HUDEP-2 (cell line): Measurements from ENCODE around the gene MLLT10.

Source experiments
- DNase-seq, 76 experiments: peaks; one replicate each; lab custom pipeline; 2025; ENCODE audit not compliant: unreplicated experiment in 76 of 76; lab: John Stamatoyannopoulos, UW

MLLT10 gene

DNA sequence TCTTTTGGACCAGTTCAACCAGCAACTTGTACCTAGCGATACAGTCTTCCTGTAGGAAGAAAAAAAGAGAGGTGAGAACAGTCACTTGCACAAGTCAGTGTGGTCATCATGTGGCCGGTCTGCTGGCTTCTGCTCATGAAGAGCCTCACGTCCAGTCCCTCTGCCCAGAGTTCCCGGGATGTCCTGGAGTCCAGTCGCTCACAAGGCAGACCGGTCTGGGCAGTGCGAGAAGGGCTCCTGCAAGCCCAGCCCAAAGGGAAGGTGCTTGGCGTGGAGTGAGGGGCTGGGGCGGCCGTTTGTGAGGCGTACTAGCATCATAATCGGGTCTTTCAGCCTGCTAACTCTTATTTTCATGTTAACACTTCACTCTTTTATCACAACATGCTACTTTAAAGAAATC, 222.7 kb downstream of the MLLT10 start:
- no peak for DNase-seq

DNA sequence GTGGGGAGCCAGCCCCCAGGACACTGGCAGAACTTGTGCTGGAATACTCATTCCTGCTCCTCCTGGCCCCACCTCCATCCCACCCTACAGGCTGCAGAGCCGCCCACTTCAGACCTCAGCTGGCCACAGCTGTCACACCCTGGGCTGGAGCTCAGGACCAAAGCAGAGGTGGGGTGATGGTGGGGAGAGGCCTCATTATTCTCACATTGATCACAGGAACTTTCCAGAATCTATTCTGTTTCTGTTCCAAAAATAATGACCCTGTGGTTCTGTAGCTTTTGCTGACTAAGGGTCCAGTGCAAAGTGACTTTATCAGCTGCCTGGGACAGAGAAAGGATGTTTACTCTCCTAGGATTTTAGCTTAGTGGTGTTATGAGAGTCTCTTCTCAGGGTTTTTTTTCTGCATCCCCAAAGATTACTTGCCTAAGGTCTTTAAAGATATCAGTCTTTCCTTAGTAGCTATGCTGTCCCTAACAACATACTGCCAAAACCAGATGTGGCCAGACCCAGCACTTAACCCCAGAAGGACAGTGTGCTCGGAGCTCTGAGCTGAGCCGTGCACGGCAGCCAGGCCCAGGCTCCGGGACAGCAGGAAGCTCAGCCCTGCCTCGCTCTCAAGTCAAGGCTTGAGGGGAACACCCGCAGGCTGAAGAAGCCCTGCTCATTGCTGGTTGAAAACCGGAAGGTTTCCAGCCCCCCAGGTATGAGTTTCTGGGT, 223.3 kb downstream of the MLLT10 start:
- DNase-seq: no peak

DNA sequence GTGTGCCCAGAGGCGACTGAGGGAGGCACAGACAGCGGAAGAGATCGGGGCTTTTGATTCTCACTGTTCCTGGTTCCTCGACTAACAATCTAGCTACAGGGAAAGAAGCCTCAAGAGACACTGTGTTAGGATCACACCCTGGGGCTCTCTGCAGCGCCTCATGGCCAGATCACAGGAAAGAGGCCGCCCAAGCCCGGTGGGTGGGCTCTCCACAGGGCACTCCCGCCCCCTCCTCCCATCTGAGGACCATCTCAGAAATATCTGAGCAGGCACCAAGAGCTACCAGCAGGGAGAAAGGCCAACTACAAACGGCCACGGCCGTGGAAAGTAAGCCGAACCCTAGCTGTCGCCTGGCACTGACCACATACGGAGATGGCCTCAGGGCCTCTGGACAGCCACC, 224.2 kb downstream of the MLLT10 start:
- DNase-seq: no peak

DNA sequence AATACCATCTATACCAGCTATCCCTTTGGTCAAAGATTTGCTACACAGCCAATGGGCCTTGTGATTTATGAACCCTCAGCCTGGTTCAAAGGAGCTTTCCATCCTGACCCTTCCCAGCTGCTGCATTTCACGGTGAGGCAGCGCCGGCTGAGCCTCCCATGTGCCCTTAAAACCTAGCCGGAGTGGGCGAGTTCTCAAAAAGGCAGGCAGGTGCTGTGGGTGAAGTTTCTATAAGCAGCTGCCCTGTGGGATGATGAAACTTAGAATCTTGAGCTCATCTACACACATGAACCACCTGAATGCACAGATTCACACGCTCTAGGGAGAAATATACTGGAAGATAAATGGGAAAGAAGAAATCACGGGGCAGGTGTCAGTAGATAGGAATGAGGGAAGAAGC, 224.7 kb downstream of the MLLT10 start:
- DNase-seq: no peak

DNA sequence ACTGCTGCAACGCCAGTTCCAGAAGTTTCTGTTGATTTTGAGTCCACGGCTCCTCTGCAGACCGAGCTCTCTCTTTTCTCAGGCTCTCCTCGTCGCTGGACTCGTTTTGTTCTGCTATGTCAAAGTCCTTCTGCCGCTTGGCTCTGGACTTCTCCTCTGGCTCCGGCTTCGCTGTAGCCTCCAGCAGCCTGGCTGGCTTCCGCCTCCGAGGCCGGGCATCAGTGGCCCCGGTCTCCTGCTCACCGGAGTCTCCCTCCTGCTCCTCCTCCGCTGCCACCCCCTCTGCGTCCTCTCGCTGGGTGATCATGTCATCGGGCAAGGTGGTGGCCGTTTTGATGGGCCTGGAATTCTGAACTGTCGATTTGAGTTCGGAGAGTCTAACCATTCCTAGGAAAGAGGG, 225.2 kb downstream of the MLLT10 start:
- no peak for DNase-seq

DNA sequence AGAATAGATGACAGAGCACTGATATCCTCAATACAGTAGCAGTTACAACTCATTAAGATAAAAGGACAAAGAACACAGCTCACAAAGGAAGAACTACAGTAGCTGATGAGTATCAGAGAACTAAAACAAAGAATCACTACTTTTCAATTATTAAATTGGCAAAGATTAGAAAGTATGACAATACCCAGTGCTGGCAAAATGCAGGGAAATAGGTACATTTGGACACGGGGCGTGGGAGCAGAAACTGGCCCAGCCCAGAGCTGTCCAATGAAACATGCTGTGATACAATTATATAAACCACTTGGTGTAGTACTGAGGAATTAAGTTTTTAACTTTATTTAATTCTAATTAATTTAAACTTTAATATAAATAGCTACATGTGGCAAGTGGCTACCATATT, 226.3 kb downstream of the MLLT10 start:
- no peak for DNase-seq

DNA sequence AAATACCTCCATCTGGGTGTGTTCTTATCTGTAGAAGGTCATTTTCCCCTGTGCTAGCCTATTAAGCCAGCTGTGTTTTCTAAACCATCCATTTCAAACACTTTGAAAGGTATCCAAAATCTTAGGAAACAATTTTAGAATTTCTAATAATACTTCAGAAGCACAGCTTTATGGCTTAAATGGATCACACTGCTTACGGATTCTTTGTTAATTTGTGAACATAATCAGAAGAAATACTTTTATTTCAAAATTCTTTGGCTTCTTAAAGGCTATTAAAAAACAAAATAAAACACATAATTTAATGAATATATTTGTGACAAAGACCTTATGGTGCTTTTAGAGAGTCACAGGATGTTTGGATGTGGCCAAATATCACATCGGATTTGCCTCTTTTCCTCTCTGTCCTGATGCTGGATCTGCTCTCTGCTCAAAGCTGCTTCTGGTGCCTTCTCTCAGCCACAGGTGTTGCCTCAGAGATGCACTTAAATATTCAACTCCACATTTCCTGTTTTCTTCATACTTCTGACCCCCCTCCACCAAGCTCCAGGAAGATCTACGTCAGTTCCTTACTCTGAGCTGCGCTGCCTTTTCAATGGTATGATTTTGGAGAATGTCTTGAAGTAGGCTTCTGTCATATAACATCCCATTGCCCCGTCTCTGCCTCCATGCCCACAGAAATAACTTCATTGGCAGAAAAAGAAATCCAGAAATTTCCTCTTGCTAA, 230.6 kb downstream of the MLLT10 start:
- no peak for DNase-seq

DNA sequence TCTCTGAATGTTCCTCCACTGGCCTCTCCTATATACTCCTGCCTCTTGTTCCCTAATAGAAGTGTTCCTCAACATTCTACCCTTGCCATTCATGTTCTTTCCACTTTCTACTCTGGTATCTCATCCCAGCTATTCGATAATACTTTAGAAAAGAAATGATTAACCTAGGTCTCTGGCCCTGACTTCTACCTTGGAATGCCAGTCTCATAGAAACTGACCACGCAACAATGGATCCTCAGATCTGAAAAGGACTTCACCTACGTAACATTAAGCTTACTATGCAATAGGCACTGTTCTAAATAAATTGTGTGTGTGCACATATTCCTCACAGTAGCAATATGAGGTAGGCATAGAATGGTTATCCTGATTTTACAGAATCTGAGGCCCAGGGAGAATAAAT, 235.0 kb downstream of the MLLT10 start:
- no peak for DNase-seq

DNA sequence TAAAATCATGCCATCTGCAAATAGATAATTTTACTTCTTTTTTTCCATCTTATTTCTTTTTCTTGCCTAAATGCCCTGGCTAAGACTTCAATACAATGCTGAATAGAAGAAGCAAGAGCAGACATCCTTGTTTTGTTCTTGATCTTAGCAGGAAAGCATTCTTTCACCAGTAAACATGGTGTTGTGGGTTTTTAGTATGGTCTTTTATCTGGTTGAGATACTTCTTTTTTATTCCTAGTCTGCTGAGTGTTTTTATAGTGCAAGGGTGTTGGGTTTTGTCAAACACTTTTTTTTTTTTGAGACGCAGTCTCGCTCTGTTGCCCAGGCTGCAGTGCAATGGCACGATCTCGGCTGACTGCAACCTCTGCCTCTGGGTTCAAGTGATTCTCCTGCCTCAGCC, 237.2 kb downstream of the MLLT10 start:
- DNase-seq: no peak

DNA sequence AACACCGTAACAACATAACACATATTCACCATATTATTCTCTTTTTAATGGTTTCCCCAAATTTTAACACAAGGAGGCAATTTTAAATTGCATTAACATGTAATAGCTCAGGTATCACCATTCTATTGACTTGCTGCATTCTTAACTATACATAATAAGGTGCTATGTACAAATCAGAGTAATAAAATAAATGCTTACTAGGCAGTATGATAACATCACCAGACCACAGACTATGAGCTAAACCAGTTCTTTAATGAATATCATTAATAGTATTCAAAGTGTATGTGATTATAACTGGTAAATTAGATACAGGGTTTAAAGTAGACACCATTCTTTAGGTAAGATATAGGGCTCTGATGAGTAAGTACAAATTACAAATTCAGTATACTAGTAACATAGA, 242.9 kb downstream of the MLLT10 start:
- no peak for DNase-seq

DNA sequence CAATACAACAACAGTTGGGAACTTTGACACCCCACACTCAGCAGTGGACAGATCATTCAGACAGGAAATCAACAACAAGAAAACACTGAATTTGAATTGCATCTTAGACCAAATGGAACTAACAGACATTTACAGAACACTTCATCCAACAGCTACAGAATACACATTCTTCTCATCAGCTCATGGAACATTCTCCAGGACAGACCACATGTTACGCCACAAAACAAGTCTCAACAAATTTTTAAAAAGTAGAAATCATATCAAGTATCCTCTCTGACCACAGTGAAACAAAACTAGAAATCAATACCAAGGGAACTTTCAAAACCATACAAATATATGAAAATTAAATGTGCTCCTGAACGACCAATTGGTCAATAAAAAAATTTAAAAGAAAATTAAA, 257.2 kb downstream of the MLLT10 start:
- DNase-seq: no peak
